IMR-90 (cell line): ENCODE results near the gene DCANP1.

Source experiments
- BHLHE40 ChIP-seq: fragments of 150-350 bp; IDR thresholded peaks from 2 replicates; pipeline ENCODE4 v1.6.1; 2016; ENCODE audit warnings: mild to moderate bottlenecking, low read depth, low read length
- CEBPB ChIP-seq: IDR thresholded peaks from 2 replicates; pipeline ENCODE4 v1.6.1; 2012; ENCODE audit warnings: low read depth, low read length, improper control_type of control experiment
- FOS ChIP-seq: fragments of 150-350 bp; IDR thresholded peaks from 2 replicates; pipeline ENCODE4 v1.6.1; 2016; ENCODE audit warnings: low read depth, low read length
- MAFK ChIP-seq: IDR thresholded peaks from 2 replicates; pipeline ENCODE4 v1.6.1; 2012; ENCODE audit warnings: low read depth, low read length, improper control_type of control experiment
- NFE2L2 ChIP-seq: fragments of 150-350 bp; IDR thresholded peaks from 2 replicates; pipeline ENCODE4 v1.6.1; 2016; ENCODE audit warnings: low read depth, mild to moderate bottlenecking, low read length
- POLR2A ChIP-seq: IDR thresholded peaks from 2 replicates; pipeline ENCODE4 v1.6.1; 2012; ENCODE audit warnings: mild to moderate bottlenecking, low read depth, low read length
- RAD21 ChIP-seq: IDR thresholded peaks from 2 replicates; pipeline ENCODE4 v1.6.1; 2012; ENCODE audit warnings: low read length, improper control_type of control experiment
- SMC3 ChIP-seq: fragments of 150-350 bp; IDR thresholded peaks from 2 replicates; pipeline ENCODE4 v1.6.1; 2016; ENCODE audit warnings: low read depth, mild to moderate bottlenecking, antibody characterized with exemption, low read length, moderate library complexity
- TF ChIP-seq, protein P1 (sequence below): conservative IDR thresholded peaks from 2 replicates; pipeline ENCODE4 v1.5.1; 2012; ENCODE audit warnings: mild to moderate bottlenecking, low read depth, low read length, improper control_type of control experiment
- TF ChIP-seq, protein P2 (sequence below): fragments of 150-350 bp; IDR thresholded peaks from 2 replicates; pipeline ENCODE4 v1.6.1; 2017; ENCODE audit warnings: mild to moderate bottlenecking, antibody characterized with exemption, low read length, low read depth

DNA sequence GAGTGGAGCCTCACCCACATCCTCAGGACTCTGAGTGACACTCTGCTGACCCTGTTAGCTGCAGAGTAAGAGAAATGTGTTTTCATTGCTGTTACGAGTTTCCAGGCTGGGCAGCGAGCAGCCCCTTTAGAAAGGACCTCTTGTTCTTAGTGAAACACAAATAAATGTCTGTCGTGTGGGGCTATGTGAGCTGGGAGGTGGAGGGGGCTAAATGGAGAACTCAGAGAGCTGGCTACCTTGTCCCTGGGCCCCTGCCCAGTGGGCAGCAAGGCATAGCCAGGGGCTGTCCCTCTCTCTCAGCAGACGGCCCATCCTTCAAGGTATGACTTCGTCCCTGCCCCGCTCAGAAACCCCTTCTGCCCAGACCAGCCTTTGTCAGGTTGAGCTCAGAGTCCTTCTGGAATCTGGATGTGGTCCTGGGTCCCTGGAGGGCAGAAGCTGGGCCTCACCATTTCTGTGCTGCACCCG is 10.2 kb downstream of the DCANP1 start:
- TF ChIP-seq, protein P1, sequence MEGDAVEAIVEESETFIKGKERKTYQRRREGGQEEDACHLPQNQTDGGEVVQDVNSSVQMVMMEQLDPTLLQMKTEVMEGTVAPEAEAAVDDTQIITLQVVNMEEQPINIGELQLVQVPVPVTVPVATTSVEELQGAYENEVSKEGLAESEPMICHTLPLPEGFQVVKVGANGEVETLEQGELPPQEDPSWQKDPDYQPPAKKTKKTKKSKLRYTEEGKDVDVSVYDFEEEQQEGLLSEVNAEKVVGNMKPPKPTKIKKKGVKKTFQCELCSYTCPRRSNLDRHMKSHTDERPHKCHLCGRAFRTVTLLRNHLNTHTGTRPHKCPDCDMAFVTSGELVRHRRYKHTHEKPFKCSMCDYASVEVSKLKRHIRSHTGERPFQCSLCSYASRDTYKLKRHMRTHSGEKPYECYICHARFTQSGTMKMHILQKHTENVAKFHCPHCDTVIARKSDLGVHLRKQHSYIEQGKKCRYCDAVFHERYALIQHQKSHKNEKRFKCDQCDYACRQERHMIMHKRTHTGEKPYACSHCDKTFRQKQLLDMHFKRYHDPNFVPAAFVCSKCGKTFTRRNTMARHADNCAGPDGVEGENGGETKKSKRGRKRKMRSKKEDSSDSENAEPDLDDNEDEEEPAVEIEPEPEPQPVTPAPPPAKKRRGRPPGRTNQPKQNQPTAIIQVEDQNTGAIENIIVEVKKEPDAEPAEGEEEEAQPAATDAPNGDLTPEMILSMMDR = no peak
- no peak for TF ChIP-seq POLR2A
- TF ChIP-seq NFE2L2 = no peak
- no peak for TF ChIP-seq RAD21
- no peak for TF ChIP-seq FOS
- TF ChIP-seq, protein P2, sequence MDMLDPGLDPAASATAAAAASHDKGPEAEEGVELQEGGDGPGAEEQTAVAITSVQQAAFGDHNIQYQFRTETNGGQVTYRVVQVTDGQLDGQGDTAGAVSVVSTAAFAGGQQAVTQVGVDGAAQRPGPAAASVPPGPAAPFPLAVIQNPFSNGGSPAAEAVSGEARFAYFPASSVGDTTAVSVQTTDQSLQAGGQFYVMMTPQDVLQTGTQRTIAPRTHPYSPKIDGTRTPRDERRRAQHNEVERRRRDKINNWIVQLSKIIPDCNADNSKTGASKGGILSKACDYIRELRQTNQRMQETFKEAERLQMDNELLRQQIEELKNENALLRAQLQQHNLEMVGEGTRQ = no peak
- TF ChIP-seq CEBPB = no peak
- no peak for TF ChIP-seq SMC3
- TF ChIP-seq BHLHE40 = no peak
- TF ChIP-seq MAFK = no peak
